Prostate gland (tissue), 2 donors: ENCODE measurements around the gene PSG3.

Experiments used
- CTCF ChIP-seq, 4 experiments: fragments of 200-600 bp in 2 of 4; fragments of 450-650 bp in 2 of 4; sonication (generic) in 2 of 4; IDR thresholded peaks; 1 replicate in 3 of 4; 2 replicates in 1 of 4; pipeline ENCODE4 v1.5.1; 2016 to 2019; ENCODE audit warnings: antibody characterized with exemption in 4 of 4, mild to moderate bottlenecking in 2 of 4, moderate library complexity in 2 of 4
- POLR2A ChIP-seq: fragments of 450-650 bp; IDR thresholded peaks from one replicate; pipeline ENCODE4 v1.6.1; 2016; ENCODE audit warnings: antibody characterized with exemption, mild to moderate bottlenecking

- no peak for TF ChIP-seq POLR2A
- TF ChIP-seq CTCF (IDR thresholded peaks at IDR 0.05): no peak
Measured at GRCh38 chr19:42695811-42696503, 44.3 kb downstream of the PSG3 start.
